ENCODE data around the gene POU4F1. TPM values are rescaled to one million over a fixed set of nuclear protein-coding genes. Genes with fewer than 3 reads are reported as not detected.
A peak's percentile ranks its signal among the peaks of the same experiment; 100 is the strongest.
"Not testable (repeated sequence)": the region's sequence is repeated elsewhere in the genome, so short reads cannot be mapped to it uniquely, and the experiment has no call there.

Gene POU4F1, protein sequence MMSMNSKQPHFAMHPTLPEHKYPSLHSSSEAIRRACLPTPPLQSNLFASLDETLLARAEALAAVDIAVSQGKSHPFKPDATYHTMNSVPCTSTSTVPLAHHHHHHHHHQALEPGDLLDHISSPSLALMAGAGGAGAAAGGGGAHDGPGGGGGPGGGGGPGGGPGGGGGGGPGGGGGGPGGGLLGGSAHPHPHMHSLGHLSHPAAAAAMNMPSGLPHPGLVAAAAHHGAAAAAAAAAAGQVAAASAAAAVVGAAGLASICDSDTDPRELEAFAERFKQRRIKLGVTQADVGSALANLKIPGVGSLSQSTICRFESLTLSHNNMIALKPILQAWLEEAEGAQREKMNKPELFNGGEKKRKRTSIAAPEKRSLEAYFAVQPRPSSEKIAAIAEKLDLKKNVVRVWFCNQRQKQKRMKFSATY
- polyA plus RNA-seq (2013, experiment 1 of 2), result 0.30 TPM
- 0.57 TPM for polyA plus RNA-seq (2013, experiment 2 of 2)

DNA sequence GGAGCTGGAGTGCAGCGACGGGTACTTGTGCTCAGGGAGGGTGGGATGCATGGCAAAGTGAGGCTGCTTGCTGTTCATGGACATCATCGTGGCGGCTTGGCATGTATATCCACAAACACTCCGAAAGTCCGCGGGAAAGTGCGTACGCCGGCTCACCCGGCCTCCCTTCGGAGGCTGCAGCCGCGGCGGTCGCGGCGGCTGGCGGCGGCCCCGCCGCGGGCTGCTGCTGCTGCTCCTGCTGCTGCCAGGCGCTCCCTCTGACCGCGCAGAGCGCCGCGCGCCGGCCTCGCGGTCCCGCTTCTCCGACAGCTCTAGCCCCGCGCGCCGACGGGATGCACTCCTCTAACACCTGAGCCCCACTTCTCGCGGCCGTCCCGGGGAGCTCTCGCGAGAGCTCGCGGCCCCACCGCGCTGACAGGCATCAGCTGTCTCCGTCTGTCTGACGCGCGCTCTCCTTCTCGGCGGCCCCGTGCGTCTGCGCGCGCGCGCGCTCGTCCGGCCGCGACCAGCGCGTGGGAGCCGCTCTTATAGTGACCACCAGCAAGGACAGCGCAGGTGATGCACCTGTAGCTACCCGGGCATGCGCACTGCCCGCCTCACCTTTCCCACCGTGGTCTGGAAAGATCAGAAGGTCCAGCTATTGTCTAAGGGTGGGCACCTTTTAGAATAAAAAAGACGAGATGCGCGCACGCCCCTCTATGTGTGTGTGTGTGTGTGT, at the start of gene POU4F1:
TSS of gene POU4F1 (minus strand) at position 313 of the 718 bp plus-strand sequence. CDS start at position 87, 226 bp downstream.
- Histone ChIP-seq H3K4me3 (ENCODE audit: low read length) (peak within 1 kb of the TSS; percentile 56), H3K9me3 (ENCODE audit: insufficient read depth, low read depth, low read length) (no peaks in the 10 kb centered on the region), H3K27me3 (ENCODE audit: insufficient read depth, low read length) (peaks cover 99% of the 10 kb centered on the region), H3K4me1 (ENCODE audit: insufficient read depth, low read length) (peaks cover 28% of the 10 kb centered on the region), H3K36me3 (ENCODE audit: insufficient read depth, low read length) (no peaks in the 10 kb centered on the region), H3K27ac (ENCODE audit: low read depth, low read length) (no peak within 1 kb of the TSS), H3K9ac (ENCODE audit: low read depth, low read length) (no peak within 1 kb of the TSS)
- under 1% methylated on average over 80 of the region's 80 CpGs for WGBS

DNA sequence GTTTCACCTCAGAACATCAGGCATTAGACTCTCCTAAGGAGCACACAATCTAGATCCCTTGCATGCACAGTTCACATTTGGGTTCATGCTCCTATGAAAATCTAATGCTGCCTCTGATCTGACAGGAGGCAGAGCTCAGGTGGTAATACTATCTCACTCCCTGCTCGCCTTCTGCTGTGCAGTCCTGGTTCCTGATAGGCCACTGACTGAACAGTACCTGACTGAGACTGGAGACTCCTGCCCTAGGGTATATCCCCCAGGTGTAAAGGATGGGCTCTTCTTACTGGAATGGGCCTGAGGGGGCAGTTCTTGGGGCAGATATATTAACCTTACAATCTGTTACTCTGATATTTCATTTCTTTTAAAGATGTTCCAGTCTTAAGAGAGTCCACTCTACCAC, 49.3 kb upstream of the POU4F1 start:
- no peak overlapping the region for H3K27ac ChIP-seq (ENCODE audit: low read depth, low read length)
- 0 out of 2 replicates have a peak, but pooled peaks cover 5% of the 10 kb centered on the region for H3K27me3 ChIP-seq (ENCODE audit: insufficient read depth, low read length)
- no peak overlapping the region for H3K4me3 ChIP-seq (ENCODE audit: low read length)
- peaks cover 26% of the 10 kb centered on the region for H3K4me1 ChIP-seq (ENCODE audit: insufficient read depth, low read length)
- H3K9ac ChIP-seq (ENCODE audit: low read depth, low read length), result no peak overlapping the region
- H3K9me3 ChIP-seq (ENCODE audit: insufficient read depth, low read depth, low read length), result no peaks in the 10 kb centered on the region
- WGBS, result 79% methylated on average over 1 of the region's 1 CpG
- no peaks in the 10 kb centered on the region for H3K36me3 ChIP-seq (ENCODE audit: insufficient read depth, low read length)

DNA sequence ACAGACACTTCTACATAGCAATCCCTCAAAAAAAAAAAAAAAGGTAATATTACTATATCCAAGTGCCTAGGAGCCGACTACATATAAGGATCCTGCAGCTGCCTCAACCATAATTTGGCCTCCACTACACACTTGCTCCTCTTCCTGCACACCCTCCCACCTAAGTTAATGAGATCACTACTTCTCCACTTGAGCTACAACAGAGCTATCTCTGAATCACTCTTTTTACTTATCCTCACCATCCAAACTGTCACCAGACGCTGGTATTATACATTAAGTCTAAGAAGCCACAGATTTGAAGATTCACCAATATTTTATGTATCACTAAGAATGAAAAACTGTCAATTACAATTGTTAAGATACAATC, 47.3 kb upstream of the POU4F1 start:
- no peaks in the 10 kb centered on the region for H3K27me3 ChIP-seq (ENCODE audit: insufficient read depth, low read length)
- H3K9ac ChIP-seq (ENCODE audit: low read depth, low read length), result no peak overlapping the region
- no peak overlapping the region for H3K4me3 ChIP-seq (ENCODE audit: low read length)
- no peak overlapping the region for H3K27ac ChIP-seq (ENCODE audit: low read depth, low read length)
- 92% methylated on average over 2 of the region's 2 CpGs for WGBS
- H3K4me1 ChIP-seq (ENCODE audit: insufficient read depth, low read length), result peaks cover 18% of the 10 kb centered on the region; the same call in 1 of the 2 replicates
- H3K9me3 ChIP-seq (ENCODE audit: insufficient read depth, low read depth, low read length), result no peaks in the 10 kb centered on the region
- H3K36me3 ChIP-seq (ENCODE audit: insufficient read depth, low read length), result no peaks in the 10 kb centered on the region

DNA sequence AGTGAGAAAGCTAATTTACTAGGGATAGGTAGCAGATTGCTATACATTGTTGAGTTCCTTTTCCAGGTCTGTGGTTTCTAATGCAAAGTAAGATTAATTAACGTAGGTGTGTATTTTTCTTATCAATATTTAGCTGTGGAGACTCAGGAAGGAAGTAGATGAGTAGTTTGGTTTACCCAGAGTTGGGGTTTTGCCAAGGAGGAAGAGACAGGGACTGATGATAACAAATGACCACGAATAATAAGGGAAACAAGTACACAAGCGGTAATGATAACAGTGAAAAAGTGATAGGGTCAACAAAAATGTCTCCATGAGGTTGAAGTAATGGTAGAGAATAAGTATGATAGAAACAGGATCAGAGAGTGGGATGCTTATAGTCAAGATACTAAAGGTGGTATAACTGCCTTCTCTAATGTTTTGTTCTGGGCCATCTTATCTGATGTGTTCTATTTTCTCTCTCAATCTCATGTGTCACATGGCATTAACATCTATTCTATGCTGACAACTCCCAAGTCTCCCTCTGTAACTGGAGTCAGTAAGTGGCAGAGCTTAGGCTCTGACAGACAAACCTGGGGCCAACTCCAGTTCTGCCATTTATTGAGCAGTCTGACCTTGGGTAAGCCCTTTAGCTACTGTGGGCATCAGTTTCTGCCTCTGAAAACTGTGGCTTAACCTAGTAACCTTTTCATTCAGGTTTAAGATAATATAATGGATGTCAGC, 46.8 kb upstream of the POU4F1 start:
- 91% methylated on average over 3 of the region's 3 CpGs for WGBS
- H3K36me3 ChIP-seq (ENCODE audit: insufficient read depth, low read length), result no peaks in the 10 kb centered on the region
- H3K9me3 ChIP-seq (ENCODE audit: insufficient read depth, low read depth, low read length), result no peaks in the 10 kb centered on the region
- H3K27ac ChIP-seq (ENCODE audit: low read depth, low read length), result no peak overlapping the region
- no peaks in the 10 kb centered on the region for H3K27me3 ChIP-seq (ENCODE audit: insufficient read depth, low read length)
- peaks cover 18% of the 10 kb centered on the region; the same call in 1 of the 2 replicates for H3K4me1 ChIP-seq (ENCODE audit: insufficient read depth, low read length)
- H3K4me3 ChIP-seq (ENCODE audit: low read length), result no peak overlapping the region
- H3K9ac ChIP-seq (ENCODE audit: low read depth, low read length), result no peak overlapping the region

DNA sequence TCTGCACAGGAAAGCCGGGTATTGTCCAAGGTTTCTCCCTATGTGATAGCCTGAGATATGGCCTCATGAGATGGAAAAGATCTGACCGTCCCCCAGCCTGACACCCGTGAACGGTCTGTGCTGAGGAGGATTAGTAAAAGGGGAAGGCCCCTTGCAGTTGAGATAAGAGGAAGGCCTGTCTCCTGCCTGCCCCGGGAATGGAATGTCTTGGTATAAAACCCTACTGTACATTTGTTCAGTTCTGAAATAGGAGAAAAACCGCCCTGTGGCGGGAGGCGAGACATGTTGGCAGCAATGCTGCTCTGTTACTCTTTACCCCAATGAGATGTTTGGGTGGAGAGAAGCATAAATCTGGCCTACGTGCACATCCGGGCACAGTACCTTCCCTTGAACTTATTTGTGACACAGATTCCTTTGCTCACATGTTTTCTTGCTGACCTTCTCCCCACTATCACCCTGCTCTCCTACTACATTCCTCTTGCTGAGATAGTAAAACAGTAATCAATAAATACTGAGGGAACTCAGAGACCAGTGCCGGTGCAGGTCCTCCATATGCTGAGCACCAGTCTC, 43.8 kb upstream of the POU4F1 start:
- not testable (repeated sequence) for H3K27ac ChIP-seq (ENCODE audit: low read depth, low read length); H3K4me3 ChIP-seq (ENCODE audit: low read length); H3K9ac ChIP-seq (ENCODE audit: low read depth, low read length); H3K27me3 ChIP-seq (ENCODE audit: insufficient read depth, low read length); H3K9me3 ChIP-seq (ENCODE audit: insufficient read depth, low read depth, low read length)
- Histone ChIP-seq H3K4me1 (ENCODE audit: insufficient read depth, low read length) (peaks cover 18% of the 10 kb centered on the region; the same call in 1 of the 2 replicates), H3K36me3 (ENCODE audit: insufficient read depth, low read length) (peaks cover 12% of the 10 kb centered on the region)
- 83% methylated on average over 11 of the region's 11 CpGs for WGBS

DNA sequence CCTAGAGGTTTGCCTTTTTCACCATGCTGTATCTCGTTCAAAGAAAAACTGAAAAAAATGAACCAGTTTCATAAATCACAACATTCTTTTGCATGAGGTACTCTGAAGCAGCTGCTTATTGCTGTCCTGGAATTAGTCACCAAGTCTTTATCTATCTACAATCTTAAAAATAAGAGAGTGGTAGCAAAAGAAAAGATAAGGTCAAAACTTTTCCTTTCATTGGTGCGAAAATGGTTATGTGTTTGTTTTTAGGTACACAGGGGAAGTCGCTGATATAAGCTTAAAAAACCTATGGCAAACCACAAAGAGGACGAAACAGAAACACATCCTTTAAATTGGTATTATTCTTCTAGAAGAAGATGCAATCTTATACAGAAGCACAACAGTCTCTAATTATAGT, 34.9 kb upstream of the POU4F1 start:
- WGBS, result 86% methylated on average over 3 of the region's 4 CpGs
- Histone ChIP-seq H3K27ac (ENCODE audit: low read depth, low read length) (no peak overlapping the region), H3K4me1 (ENCODE audit: insufficient read depth, low read length) (no peaks in the 10 kb centered on the region), H3K9ac (ENCODE audit: low read depth, low read length) (no peak overlapping the region), H3K4me3 (ENCODE audit: low read length) (no peak overlapping the region), H3K9me3 (ENCODE audit: insufficient read depth, low read depth, low read length) (no peaks in the 10 kb centered on the region), H3K27me3 (ENCODE audit: insufficient read depth, low read length) (no peaks in the 10 kb centered on the region), H3K36me3 (ENCODE audit: insufficient read depth, low read length) (peaks cover 83% of the 10 kb centered on the region)

DNA sequence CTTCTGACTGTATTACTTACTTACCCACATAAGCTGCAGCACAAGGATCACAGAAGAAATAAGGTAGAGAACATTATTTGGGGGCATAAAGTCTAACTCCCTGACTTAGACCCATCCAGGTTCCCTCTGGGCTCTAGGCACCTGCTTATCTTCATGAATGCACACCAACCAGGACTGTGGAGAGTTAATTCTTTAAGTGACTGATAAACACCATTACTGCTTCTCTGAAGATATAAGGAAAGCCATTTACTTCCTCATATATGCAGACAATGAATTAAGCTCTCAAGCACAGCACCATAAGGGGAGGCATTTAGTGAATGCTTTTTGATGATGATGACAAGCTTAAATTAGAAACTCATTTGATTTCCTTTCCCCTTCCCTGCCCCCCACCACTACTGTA, 33.1 kb upstream of the POU4F1 start:
- Histone ChIP-seq H3K27ac (ENCODE audit: low read depth, low read length) (no peak overlapping the region), H3K9ac (ENCODE audit: low read depth, low read length) (no peak overlapping the region), H3K9me3 (ENCODE audit: insufficient read depth, low read depth, low read length) (no peaks in the 10 kb centered on the region), H3K4me3 (ENCODE audit: low read length) (no peak overlapping the region), H3K36me3 (ENCODE audit: insufficient read depth, low read length) (peaks cover 87% of the 10 kb centered on the region), H3K4me1 (ENCODE audit: insufficient read depth, low read length) (no peaks in the 10 kb centered on the region), H3K27me3 (ENCODE audit: insufficient read depth, low read length) (no peaks in the 10 kb centered on the region)

DNA sequence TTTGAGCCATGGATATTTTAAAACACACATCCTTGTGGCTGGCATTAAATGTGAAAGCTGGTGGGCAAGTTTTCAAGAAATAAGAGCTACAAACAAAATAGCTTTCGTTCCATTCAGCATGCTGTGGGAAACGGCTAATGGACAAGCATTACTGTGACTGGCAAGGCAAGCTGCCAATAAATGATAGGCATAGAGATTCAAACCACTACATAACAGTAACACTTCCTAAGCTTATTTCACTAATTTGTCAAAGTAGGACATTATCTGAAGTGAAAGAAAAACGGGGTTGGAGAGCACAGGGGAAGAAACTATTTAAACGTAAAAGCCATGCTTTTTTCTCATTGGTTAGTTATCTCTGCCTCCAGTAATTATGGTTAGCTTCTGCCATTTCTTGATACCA, 29.6 kb upstream of the POU4F1 start:
- H3K4me3 ChIP-seq (ENCODE audit: low read length), result no peak overlapping the region
- no peak overlapping the region for H3K27ac ChIP-seq (ENCODE audit: low read depth, low read length)
- WGBS, result 94% methylated on average over 4 of the region's 4 CpGs
- H3K27me3 ChIP-seq (ENCODE audit: insufficient read depth, low read length), result no peaks in the 10 kb centered on the region
- no peaks in the 10 kb centered on the region for H3K9me3 ChIP-seq (ENCODE audit: insufficient read depth, low read depth, low read length)
- H3K4me1 ChIP-seq (ENCODE audit: insufficient read depth, low read length), result no peaks in the 10 kb centered on the region
- no peak overlapping the region for H3K9ac ChIP-seq (ENCODE audit: low read depth, low read length)
- peaks cover 92% of the 10 kb centered on the region for H3K36me3 ChIP-seq (ENCODE audit: insufficient read depth, low read length)

DNA sequence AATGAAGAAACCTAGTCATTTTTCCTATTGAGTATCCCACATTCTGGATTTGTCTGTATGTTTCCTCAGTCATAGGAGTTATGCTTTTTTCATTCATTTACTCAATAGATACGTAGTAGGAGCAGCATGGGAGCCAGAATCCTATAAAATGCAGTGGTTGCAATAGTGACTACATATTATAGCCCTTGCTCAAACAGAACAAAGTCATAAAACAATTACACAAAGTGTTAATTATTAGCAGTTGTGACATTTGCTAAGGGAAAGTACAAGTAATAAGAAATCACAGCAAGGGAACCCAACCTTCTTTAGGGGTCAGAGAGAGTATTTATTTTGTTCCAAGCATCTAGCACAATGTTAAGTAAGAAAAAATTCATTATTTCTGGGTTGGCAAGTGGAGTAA, 27.7 kb upstream of the POU4F1 start:
- H3K9me3 ChIP-seq (ENCODE audit: insufficient read depth, low read depth, low read length), result no peaks in the 10 kb centered on the region
- peaks cover 88% of the 10 kb centered on the region for H3K36me3 ChIP-seq (ENCODE audit: insufficient read depth, low read length)
- WGBS, result no CpG with 5 or more reads among the region's 1 CpG

DNA sequence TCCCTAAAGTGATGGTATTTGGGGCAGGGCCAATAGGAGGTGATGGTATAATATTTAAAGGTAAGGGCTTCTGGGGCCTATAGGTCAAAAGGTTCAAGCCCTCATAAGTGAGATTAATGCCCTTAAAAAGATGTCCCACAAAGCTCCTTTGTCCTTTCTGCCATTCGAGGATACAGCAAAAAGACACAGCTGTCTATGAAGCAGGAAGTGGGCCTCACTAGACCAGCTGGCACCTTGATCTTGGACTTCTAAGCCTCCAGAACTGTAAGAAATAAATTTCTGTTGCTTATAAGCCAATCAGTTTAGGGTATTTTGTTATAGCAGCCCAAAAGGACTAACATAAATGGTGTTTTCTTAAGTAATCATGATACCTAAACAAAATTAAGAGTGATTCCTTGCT, 27.2 kb upstream of the POU4F1 start:
- Histone ChIP-seq H3K9ac (ENCODE audit: low read depth, low read length) (no peak overlapping the region), H3K4me1 (ENCODE audit: insufficient read depth, low read length) (no peaks in the 10 kb centered on the region), H3K27ac (ENCODE audit: low read depth, low read length) (no peak overlapping the region), H3K27me3 (ENCODE audit: insufficient read depth, low read length) (no peaks in the 10 kb centered on the region), H3K4me3 (ENCODE audit: low read length) (no peak overlapping the region), H3K36me3 (ENCODE audit: insufficient read depth, low read length) (peaks cover 85% of the 10 kb centered on the region), H3K9me3 (ENCODE audit: insufficient read depth, low read depth, low read length) (no peaks in the 10 kb centered on the region)
- 88% methylated on average over 1 of the region's 1 CpG for WGBS

More for the DNA sequence above, 27.7 kb upstream of the POU4F1 start:
- no peak overlapping the region for H3K27ac ChIP-seq (ENCODE audit: low read depth, low read length)
- H3K9ac ChIP-seq (ENCODE audit: low read depth, low read length), result no peak overlapping the region
- no peaks in the 10 kb centered on the region for H3K27me3 ChIP-seq (ENCODE audit: insufficient read depth, low read length)
- no peak overlapping the region for H3K4me3 ChIP-seq (ENCODE audit: low read length)
- no peaks in the 10 kb centered on the region for H3K4me1 ChIP-seq (ENCODE audit: insufficient read depth, low read length)

DNA sequence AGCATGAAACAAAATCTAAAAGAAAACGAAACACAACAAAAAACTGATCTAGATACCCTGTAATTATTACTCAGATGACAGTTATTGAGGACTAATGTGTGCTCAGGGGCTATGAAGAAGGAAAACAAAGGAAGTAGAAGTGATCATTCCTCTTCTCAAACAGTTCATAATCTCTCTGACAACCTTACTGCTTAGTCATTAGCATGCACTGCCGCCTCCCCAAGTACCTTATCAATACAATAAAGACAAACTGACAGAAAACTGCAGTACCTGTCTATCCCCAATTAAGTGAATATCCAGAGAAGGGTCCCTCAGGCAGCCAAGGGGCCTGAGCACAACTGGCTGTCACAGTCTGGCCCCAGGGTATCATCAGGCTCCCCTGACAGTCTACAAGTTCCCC, 22.0 kb upstream of the POU4F1 start:
- 98% methylated on average over 2 of the region's 2 CpGs for WGBS
- peaks cover 55% of the 10 kb centered on the region for H3K36me3 ChIP-seq (ENCODE audit: insufficient read depth, low read length)
- no peaks in the 10 kb centered on the region for H3K4me1 ChIP-seq (ENCODE audit: insufficient read depth, low read length)
- H3K4me3 ChIP-seq (ENCODE audit: low read length), result no peak overlapping the region
- no peaks in the 10 kb centered on the region for H3K27me3 ChIP-seq (ENCODE audit: insufficient read depth, low read length)
- no peak overlapping the region for H3K9ac ChIP-seq (ENCODE audit: low read depth, low read length)
- no peak overlapping the region for H3K27ac ChIP-seq (ENCODE audit: low read depth, low read length)
- no peaks in the 10 kb centered on the region for H3K9me3 ChIP-seq (ENCODE audit: insufficient read depth, low read depth, low read length)

Data from HUES64 (cell line).